ENCODE measurements around the gene ZCCHC13. TPM values are rescaled to one million over a fixed set of nuclear protein-coding genes. Genes with fewer than 3 reads are reported as not detected.

Gene ZCCHC13
- polyA plus RNA-seq, 3 donors, result not detected

GRCh38 chrX:74291577-74291963 lies 12.4 kb upstream of the ZCCHC13 start:
- Histone ChIP-seq H3K27me3 (ENCODE audit: control insufficient read depth in 2 of 2, insufficient read depth in 2 of 2, low read length in 2 of 2) (no peaks in the 10 kb centered on the region), H3K4me1 (ENCODE audit: control insufficient read depth in 1 of 2, insufficient read depth in 2 of 2, low read length in 2 of 2) (peaks cover 0 to 7% of the 10 kb centered on the region in 2 donors), H2AFZ (ENCODE audit: insufficient read depth, low read depth, low read length, poor library complexity, severe bottlenecking) (peak overlapping the region; percentile 70), H3K36me3 (replicated peaks in 1 of 2; ENCODE audit: control insufficient read depth in 1 of 2, insufficient read depth in 2 of 2, low read length in 2 of 2) (peaks cover 0 to 10% of the 10 kb centered on the region in 2 donors), H3K4me3 (replicated peaks in 1 of 3; ENCODE audit: low read depth in 2 of 3, low read length in 3 of 3) (peak overlapping the region; percentile 64 to 80 (median 76)), H3K4me2 (replicated peaks; ENCODE audit: extremely low read depth, low read length, poor library complexity, severe bottlenecking) (peak overlapping the region; percentile 85), H3K9me3 (replicated peaks in 1 of 2; ENCODE audit: control insufficient read depth in 1 of 2, insufficient read depth in 1 of 2, low read length in 2 of 2) (no peaks in the 10 kb centered on the region), H4K20me1 (ENCODE audit: insufficient read depth, low read length) (peaks cover 6% of the 10 kb centered on the region), H3K9ac (ENCODE audit: insufficient read depth, low read length, poor library complexity, severe bottlenecking) (peak overlapping the region; percentile 68), H3K27ac (ENCODE audit: low read depth in 1 of 2, low read length in 2 of 2) (peak overlapping the region; percentile 84 to 92), H3K79me2 (ENCODE audit: insufficient read depth, low read length) (peaks cover 58% of the 10 kb centered on the region)
- intact Hi-C loops (cut with micrococcal nuclease), result loop anchor here in 1 of 2 donors (10.0 kb wide), 1 partner anchor 53 kb away; no protein-coding TSS in a partner anchor
- Mint-ChIP-seq H3K4me1 (peaks cover 22% of the 10 kb centered on the region), H3K36me3 (peaks cover 0 to 14% of the 10 kb centered on the region in 2 donors), H3K27ac (peak overlapping the region; percentile 94 to 99 (median 96)), H3K9me3 (peaks cover 0 to 17% (median 4%) of the 10 kb centered on the region in 7 donors), H3K4me3 (peak overlapping the region; percentile 94 to 98), H3K27me3 (ENCODE audit: low read depth in 3 of 3) (peaks cover 0 to 6% (median 0%) of the 10 kb centered on the region in 3 donors)
- 0% methylated on average over 2 of the region's 6 CpGs for WGBS (ENCODE audit: insufficient coverage)
- TF ChIP-seq CTCF (IDR thresholded peaks at IDR 0.05), result no peak
- DNase-seq, result no peak

- Histone ChIP-seq H3K9me3 (replicated peaks in 1 of 2; ENCODE audit: control insufficient read depth in 1 of 2, insufficient read depth in 1 of 2, low read length in 2 of 2) (no peaks in the 10 kb centered on the region), H3K79me2 (ENCODE audit: insufficient read depth, low read length) (peaks cover 51% of the 10 kb centered on the region), H4K20me1 (ENCODE audit: insufficient read depth, low read length) (no peaks in the 10 kb centered on the region), H3K27ac (ENCODE audit: low read depth in 1 of 2, low read length in 2 of 2) (peak overlapping the region; percentile 84 to 92), H3K4me2 (replicated peaks; ENCODE audit: extremely low read depth, low read length, poor library complexity, severe bottlenecking) (peak overlapping the region; percentile 85), H3K27me3 (ENCODE audit: control insufficient read depth in 2 of 2, insufficient read depth in 2 of 2, low read length in 2 of 2) (no peaks in the 10 kb centered on the region), H3K9ac (ENCODE audit: insufficient read depth, low read length, poor library complexity, severe bottlenecking) (peak overlapping the region; percentile 68), H3K4me3 (replicated peaks in 1 of 3; ENCODE audit: low read depth in 2 of 3, low read length in 3 of 3) (peak overlapping the region; percentile 64 to 80 (median 76)), H3K4me1 (ENCODE audit: control insufficient read depth in 1 of 2, insufficient read depth in 2 of 2, low read length in 2 of 2) (peaks cover 0 to 7% of the 10 kb centered on the region in 2 donors), H2AFZ (ENCODE audit: insufficient read depth, low read depth, low read length, poor library complexity, severe bottlenecking) (peak overlapping the region; percentile 70), H3K36me3 (replicated peaks in 1 of 2; ENCODE audit: control insufficient read depth in 1 of 2, insufficient read depth in 2 of 2, low read length in 2 of 2) (peaks cover 0 to 4% of the 10 kb centered on the region in 2 donors)
- intact Hi-C loops (cut with micrococcal nuclease), result loop anchor here in 1 of 2 donors (10.0 kb wide), 1 partner anchor 53 kb away; no protein-coding TSS in a partner anchor
- peak overlapping the region; percentile 94 to 99 (median 96) for H3K27ac Mint-ChIP-seq
- peaks cover 0 to 17% (median 4%) of the 10 kb centered on the region in 7 donors for H3K9me3 Mint-ChIP-seq
- H3K27me3 Mint-ChIP-seq (ENCODE audit: low read depth in 3 of 3), result peaks cover 0 to 6% (median 0%) of the 10 kb centered on the region in 3 donors
- TF ChIP-seq CTCF (IDR thresholded peaks at IDR 0.05), result no peak
- H3K4me3 Mint-ChIP-seq, result peak overlapping the region; percentile 94 to 98
- H3K36me3 Mint-ChIP-seq, result peaks cover 0 to 11% of the 10 kb centered on the region in 2 donors
- peaks cover 22% of the 10 kb centered on the region for H3K4me1 Mint-ChIP-seq
- DNase-seq, result peak; percentile 72 to 84 (median 81)
- WGBS (ENCODE audit: insufficient coverage), result 0% methylated on average over 11 of the region's 42 CpGs
Measured at GRCh38 chrX:74291964-74292807, 11.8 kb upstream of the ZCCHC13 start.

All from CD14-positive monocyte (primary cell).